Kidney (tissue), 14 donors: ENCODE measurements around the gene KLHL29. TPM values are rescaled to one million over a fixed set of nuclear protein-coding genes. Genes with fewer than 3 reads are reported as not detected.

ENCODE experiments used
- DNase-seq, 5 donors: peaks; one replicate each; pipeline ENCODE4 v3.0.0-alpha.2; 2013 to 2020
- FAIRE-seq: peaks from 2 replicates; lab custom pipeline; 2012; peaks lifted over from hg19 to GRCh38; lab: Jason Lieb, UNC
- H3K27ac ChIP-seq, 2 donors: one replicate each; pipeline ENCODE4 v1.7.0; 2013; ENCODE audit warnings: low read depth in 2 of 2, low read length in 2 of 2, inconsistent platforms in 1 of 2
- H3K27me3 ChIP-seq: one replicate; pipeline ENCODE4 v1.7.1; 2013; ENCODE audit warnings: low read length, inconsistent platforms; ENCODE audit not compliant: control insufficient read depth, insufficient read depth
- H3K36me3 ChIP-seq, 3 donors: one replicate each; pipeline versions ENCODE4 v1.7.0 to v1.7.1; 2013; ENCODE audit warnings: low read length in 3 of 3, control low read depth in 1 of 3, inconsistent platforms in 1 of 3; ENCODE audit not compliant: insufficient read depth in 3 of 3, control insufficient read depth in 2 of 3
- H3K4me1 ChIP-seq, 3 donors: one replicate each; pipeline versions ENCODE4 v1.7.0 to v1.7.1; 2013; ENCODE audit warnings: low read length in 3 of 3, inconsistent platforms in 1 of 3, low read depth in 1 of 3; ENCODE audit not compliant: control insufficient read depth in 2 of 3, insufficient read depth in 2 of 3
- H3K4me3 ChIP-seq, 3 donors: one replicate each; pipeline versions ENCODE4 v1.7.0 to v1.8.1; 2013; ENCODE audit warnings: low read length in 3 of 3, control low read depth in 1 of 3, inconsistent platforms in 1 of 3
- H3K9ac ChIP-seq, 3 donors: one replicate each; pipeline versions ENCODE4 v1.7.0 to v1.7.1; 2013; ENCODE audit warnings: low read length in 3 of 3, control low read depth in 1 of 3, inconsistent platforms in 1 of 3
- H3K9me3 ChIP-seq, 3 donors: one replicate each; pipeline versions ENCODE4 v1.7.0 to v1.7.1; 2013; ENCODE audit warnings: low read length in 3 of 3, control low read depth in 1 of 3, inconsistent platforms in 1 of 3; ENCODE audit not compliant: control insufficient read depth in 2 of 3, insufficient read depth in 1 of 3
- CTCF ChIP-seq: IDR thresholded peaks from 3 replicates; pipeline ENCODE4 v1.5.1; 2012; ENCODE audit warnings: mild to moderate bottlenecking, moderate library complexity, borderline replicate concordance; ENCODE audit not compliant: insufficient read depth; ENCODE audit errors: extremely low read depth
- intact Hi-C: fragments of 100-400 bp; cut with DNase I; formaldehyde crosslinking; loops from one replicate; pipeline ENCODE4 v1.11.1; 2022
- polyA plus RNA-seq: library from polyadenylated mRNA; stranded (reverse); fragments of 350-450 nt; fragmentation: Illumina TruSeq; extraction: RNeasy Lipid Tissue Mini Kit (QIAGEN cat#74804); gene quantifications from one replicate; pipeline ENCODE4 v1.2.3, GENCODE V29; 2014; ENCODE audit warnings: low read depth, low replicate concordance; ENCODE audit not compliant: insufficient read depth
- total RNA-seq: library from RNA; stranded (reverse); fragmentation: NEBNext Ultra II Directional; extraction: Animal tissue kit (Norgen Biotek cat#: 25700); gene quantifications from one replicate; pipeline ENCODE4 v1.2.1, GENCODE V29; 2021
- donor health status: control.
- donor health status: control.
- donor health status: control.
- donor health status: control.
- donor health status: control.
- donor health status: DM: yes; HTN: yes; CAD: no.
- donor health status: Normal renal cell carcinoma (clear cell type).

The KLHL29 gene
- total and polyA plus RNA-seq, 2 donors from 2014 or later, result 1.5 to 10.5 TPM

GRCh38 chr2:23387221-23387550 is 2.2 kb downstream of the KLHL29 start:
- intact Hi-C loops, result no loop called here
- no peak overlapping the region for H3K27ac ChIP-seq
- H3K4me1 ChIP-seq, result peaks cover 0 to 10% (median 0%) of the 10 kb centered on the region in 3 donors
- TF ChIP-seq CTCF, result no peak
- H3K4me3 ChIP-seq, result peak overlapping the region; percentile 44 to 75 (median 67)
- H3K27me3 ChIP-seq, result peaks cover 6% of the 10 kb centered on the region
- peak overlapping the region; percentile 4 to 26 (median 22) for H3K9ac ChIP-seq
- FAIRE-seq (no peak), DNase-seq (no peak)
- H3K36me3 ChIP-seq, result no peaks in the 10 kb centered on the region
- H3K9me3 ChIP-seq, result no peaks in the 10 kb centered on the region

GRCh38 chr2:23387845-23388244 is 2.9 kb downstream of the KLHL29 start:
- FAIRE-seq (no peak), DNase-seq (peak in 2 of 5 donors; percentile 22 to 23)
- TF ChIP-seq CTCF, result no peak
- no peak overlapping the region for H3K4me3 ChIP-seq
- intact Hi-C loops, result no loop called here
- peaks cover 0 to 10% (median 0%) of the 10 kb centered on the region in 3 donors for H3K4me1 ChIP-seq
- no peaks in the 10 kb centered on the region for H3K9me3 ChIP-seq
- H3K36me3 ChIP-seq, result no peaks in the 10 kb centered on the region
- H3K27me3 ChIP-seq, result peaks cover 6% of the 10 kb centered on the region
- H3K27ac ChIP-seq, result no peak overlapping the region
- H3K9ac ChIP-seq, result no peak overlapping the region

GRCh38 chr2:23388294-23388693 is 3.3 kb downstream of the KLHL29 start:
- intact Hi-C loops, result no loop called here
- peaks cover 0 to 10% (median 0%) of the 10 kb centered on the region in 3 donors for H3K4me1 ChIP-seq
- no peak overlapping the region for H3K9ac ChIP-seq
- H3K9me3 ChIP-seq, result no peaks in the 10 kb centered on the region
- DNase-seq (no peak), FAIRE-seq (no peak)
- H3K4me3 ChIP-seq, result no peak overlapping the region
- H3K27ac ChIP-seq, result no peak overlapping the region
- H3K27me3 ChIP-seq, result peaks cover 6% of the 10 kb centered on the region
- no peak for TF ChIP-seq CTCF
- no peaks in the 10 kb centered on the region for H3K36me3 ChIP-seq
